Stimulated activated CD8-positive, alpha-beta memory T cell treated with anti-CD3 and anti-CD28 coated beads, Interleukin-2, amount 100 ng/mL, for 1 hour (primary cell): Measurements from ENCODE around the gene SLC22A2.
"Not testable (repeated sequence)": the region's sequence is repeated elsewhere in the genome, so short reads cannot be mapped to it uniquely, and the experiment has no call there.

Experiments used
- DNase-seq, 2 donors: peaks; one replicate each; pipeline ENCODE4 v3.0.0-alpha.2; 2020; ENCODE audit warnings: low read depth in 2 of 2

SLC22A2 gene

GRCh38 chr6:160248538-160248937 is 10.1 kb downstream of the SLC22A2 start:
- no peak for DNase-seq

DNA sequence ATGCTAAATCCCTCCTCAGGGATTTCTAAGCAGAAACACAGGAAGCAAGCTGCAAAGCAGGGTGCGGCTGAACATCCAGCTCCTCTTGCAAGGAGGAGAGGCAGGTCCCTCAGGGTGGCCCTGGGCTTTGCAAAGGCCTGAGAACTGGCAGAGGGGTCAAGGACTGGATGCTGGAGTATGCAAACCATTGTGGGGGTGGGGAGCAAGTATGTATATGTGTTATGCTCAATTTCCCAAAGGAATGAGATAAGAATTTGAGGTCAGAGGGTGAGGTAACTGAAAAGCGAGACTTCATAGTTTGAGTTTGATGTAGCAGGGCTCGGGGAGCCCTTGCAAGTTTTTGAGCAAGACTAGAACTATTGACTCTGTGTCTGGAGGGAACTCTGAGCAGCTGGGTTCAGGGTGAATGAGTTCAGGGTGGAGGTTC is 11.2 kb downstream of the SLC22A2 start:
- no peak for DNase-seq

DNA sequence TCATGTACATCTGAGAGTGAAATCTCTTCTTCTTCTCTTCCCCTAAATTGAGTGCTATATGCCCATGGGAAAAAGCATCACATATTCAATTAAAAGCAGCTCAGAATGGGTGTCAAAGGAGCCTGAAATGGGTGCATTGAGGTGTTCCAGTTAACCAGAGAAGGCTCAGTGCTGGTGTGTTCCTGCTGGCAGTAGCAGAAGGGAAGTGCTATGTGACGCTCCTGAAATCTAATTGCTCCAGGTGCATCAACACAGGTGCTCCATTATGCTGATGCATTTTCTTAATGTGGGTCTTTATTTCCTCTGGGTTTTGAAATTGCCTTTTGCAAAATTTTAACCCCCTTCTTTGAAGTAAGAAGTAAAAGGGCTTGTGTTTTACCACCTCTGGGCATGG is 17.9 kb downstream of the SLC22A2 start:
- DNase-seq = no peak

- DNase-seq = no peak
Observed at GRCh38 chr6:160239929-160240690, 18.5 kb downstream of the SLC22A2 start.

DNA sequence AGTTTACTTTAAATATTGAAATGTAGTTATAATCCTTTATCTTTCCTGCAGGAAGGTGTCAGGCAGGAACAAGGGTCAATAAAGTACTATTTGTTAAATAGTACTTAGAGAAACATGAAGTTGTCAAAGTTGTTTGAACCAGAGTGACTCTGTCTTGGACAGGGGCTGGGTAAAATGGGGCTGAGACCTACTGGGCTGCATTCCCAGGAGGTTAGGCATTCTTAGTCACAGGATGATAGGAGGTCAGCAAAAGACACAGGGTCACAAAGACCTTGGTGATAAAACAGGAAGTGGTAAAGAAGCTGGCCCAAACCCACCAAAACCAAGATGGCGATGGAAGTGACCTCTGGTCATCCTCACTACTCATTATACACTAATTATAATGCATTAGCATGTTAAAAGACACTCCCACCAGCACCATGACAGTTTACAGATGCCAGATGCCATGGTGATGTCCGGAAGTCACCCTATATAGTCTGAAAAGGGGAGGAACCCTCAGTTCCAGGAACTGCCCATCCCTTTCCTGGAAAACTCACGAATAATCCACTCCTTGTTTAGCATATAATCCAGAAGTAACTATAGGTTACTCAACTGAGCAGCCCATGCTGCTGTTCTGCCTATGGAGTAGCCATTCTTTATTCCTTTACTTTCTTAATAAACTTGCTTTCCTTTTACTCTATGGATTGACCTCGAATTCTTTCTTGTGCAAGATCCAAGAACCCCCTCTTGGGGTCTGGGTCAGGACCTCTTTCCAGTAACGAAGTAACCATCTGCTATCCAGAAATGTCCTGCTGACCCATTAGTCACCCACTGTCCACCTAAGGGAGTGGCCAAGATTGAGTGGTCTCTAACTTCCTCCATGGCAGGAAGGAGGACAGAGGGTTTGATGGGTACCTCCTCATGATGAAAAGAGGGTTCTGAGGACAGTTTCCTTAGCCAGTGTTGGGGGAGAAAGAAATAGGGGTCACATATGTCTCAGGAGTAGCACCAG is 19.6 kb downstream of the SLC22A2 start:
- DNase-seq = no peak

DNA sequence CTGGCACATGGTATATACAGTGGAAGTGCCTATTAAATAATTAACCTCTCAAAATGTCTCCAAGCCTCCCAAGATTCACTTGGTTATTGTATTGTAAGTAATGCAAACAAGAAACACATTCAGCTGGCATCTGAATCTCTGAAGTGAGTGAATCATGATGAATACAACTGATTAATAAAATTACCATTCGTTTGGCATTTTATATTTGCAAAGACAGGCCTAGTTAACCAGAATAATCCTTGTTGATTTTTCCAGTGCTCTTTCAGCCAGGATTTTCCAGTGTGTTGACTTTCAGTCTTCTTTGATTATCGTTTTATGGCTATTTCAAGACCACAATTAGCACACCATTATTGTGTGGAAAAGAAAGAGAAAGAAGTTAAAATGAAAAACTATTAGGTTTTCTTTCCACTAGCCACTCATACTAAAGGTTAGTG is 20.3 kb downstream of the SLC22A2 start:
- no peak for DNase-seq

- not testable (repeated sequence) for DNase-seq
Observed at GRCh38 chr6:160237597-160238275, 20.9 kb downstream of the SLC22A2 start.

DNA sequence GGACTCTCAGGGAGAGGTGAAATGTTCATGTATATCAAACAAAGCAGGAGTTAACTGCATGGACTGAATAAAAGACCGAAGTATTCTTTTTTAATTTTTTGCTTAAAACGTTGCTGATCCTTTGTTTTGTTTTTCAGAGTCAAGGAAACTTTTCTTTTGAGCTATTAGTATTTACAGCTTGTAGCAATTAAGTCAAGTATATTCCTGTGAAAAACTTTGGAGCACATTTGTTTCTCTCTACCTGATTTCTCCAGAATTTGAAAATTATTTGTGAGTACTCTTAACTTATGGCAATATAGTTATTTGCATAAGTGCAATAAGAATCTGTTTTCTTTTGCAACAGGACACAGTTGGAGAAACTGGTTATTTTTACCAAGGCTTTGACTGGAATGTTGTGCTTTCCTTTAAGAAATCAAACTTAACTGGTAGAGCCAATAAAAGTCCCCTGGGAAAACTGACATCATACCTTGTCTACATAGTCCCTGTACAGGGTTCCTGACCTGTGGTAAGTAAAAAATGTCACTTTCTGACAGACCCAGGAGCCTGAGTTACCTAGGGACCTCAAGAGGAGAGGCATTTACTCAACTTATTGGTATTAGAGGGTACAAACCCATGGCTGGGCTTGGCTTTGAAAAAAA is 22.3 kb downstream of the SLC22A2 start:
- DNase-seq = not testable (repeated sequence)

DNA sequence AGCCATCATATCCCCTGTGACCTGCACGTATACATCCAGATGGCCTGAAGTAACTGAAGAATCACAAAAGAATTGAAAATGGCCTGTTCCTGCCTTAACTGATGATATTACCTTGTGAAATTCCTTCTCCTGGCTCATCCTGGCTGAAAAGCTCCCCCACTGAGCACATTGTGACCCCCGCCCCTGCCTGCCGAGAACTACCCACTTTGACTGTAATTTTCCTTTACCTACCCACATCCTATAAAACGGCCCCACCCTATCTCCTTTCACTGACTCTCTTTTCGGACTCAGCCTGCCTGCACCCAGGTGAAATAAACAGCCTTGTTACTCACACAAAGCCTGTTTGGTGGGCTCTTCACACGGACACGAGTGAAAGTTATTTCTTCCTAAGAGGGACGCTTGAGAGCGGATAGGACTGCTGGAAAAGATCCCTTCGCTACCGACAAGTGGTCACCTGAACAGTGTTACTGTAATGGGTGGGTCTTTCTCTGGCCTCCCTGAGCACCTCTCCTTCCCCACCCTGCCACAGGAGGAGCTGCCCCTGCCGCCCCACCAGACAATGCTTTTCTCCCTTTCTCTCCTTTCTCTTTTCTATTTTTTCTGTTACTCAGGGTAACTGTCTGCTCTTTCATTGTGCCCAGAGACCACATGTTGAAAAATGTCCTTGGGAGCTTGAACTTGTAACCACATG is 24.5 kb downstream of the SLC22A2 start:
- DNase-seq = not testable (repeated sequence)

GRCh38 chr6:160227769-160228161 is 30.9 kb downstream of the SLC22A2 start:
- no peak for DNase-seq

DNA sequence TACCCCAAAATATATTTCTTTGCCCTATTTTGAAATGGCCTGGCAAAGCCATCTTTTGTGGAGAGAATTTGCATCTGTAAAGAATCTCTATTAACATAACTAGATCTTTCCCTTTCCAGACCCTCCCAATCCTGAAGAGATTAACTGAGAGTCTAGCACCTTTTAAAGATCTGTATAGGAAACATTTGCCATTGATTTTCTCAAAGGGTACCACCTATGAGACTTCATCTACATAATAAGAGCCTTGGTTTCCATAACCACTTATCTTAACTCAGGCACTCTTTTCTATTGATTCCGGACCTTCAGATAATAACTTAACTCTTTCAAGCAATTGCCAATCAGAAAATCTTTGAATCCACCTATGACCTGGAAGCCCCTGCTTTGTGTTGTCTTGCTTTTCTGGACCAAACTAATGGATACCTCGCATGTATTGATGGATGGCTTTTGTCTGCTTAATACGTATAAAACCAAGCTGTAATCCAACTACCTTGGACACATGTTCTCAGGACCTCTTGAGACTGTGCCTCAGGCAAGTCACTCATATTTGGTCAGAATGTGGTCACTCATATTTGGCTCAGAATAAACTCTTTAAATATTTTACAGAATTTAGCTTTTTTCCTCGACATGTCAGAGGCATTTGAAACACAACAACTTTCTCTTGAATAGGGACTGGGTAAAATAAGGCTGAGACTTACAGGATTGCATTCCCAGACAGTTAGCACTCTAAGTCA is 31.4 kb downstream of the SLC22A2 start:
- DNase-seq = no peak

DNA sequence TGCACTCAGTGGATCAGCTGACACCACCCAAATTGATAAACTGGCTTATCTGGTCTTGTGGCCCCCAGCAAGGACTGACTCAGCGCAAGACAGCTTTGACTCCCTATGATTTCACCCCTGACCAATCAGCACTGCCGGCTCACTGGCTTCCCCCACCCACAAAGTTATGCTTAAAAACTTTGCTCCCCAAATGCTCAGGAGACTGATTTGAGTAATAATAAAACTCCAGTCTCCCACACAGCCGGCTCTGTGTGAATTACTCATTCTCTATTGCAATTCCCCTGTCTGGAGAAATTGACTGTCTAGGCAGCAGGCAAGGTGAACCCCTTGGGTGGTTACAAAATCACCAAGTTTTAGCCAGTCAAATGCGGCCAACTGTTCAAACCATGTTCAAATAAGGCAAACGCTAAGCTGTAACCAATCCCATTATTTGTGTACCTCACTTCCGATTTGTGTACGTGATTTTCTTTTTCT is 32.5 kb downstream of the SLC22A2 start:
- no peak for DNase-seq

GRCh38 chr6:160224639-160225237 is 33.9 kb downstream of the SLC22A2 start:
- DNase-seq = no peak

GRCh38 chr6:160222491-160222890 is 36.1 kb downstream of the SLC22A2 start:
- DNase-seq = no peak

- no peak for DNase-seq
Observed at GRCh38 chr6:160221918-160222317, 36.7 kb downstream of the SLC22A2 start.

DNA sequence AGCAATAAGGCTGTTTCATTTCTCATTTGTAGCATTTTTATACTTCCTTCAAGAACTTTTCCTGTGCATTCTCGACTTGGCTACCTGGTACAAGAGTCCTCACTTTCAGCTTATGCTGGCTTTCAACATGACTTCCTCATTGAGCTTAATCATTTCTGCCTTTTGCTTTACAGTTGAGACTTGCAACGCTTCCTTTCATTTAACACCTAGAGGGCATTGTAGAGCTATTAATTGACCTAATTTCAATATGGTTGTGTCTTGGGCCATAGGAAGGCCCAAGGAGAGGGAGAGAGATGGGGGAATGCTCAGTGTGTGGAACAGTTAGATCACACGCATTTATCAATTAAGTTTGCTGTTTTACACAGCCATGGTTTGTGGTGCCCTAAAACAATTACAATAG is 37.2 kb downstream of the SLC22A2 start:
- DNase-seq = no peak

- DNase-seq = no peak
Observed at GRCh38 chr6:160218810-160219209, 39.8 kb downstream of the SLC22A2 start.

- no peak for DNase-seq
Observed at GRCh38 chr6:160217863-160218262, 40.8 kb downstream of the SLC22A2 start.

DNA sequence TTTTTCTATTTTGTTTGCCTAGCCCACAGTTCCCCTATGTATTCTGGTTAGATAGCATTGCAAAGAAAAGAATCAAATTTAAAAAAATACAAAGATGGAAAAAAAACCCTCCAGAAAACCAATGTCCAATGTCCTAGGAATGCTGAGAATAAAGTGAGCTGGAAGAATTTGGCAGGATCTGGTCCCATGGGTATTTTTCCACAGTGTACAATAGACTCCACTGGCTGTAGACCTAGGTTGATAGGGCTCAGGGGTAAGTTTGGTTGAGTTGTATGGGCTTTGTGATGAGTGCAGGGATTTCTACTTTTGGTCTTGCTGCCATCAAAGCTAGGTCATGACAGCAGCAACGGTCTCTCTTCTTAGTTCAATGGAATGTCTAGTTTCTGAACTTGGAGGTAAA is 41.5 kb downstream of the SLC22A2 start:
- DNase-seq = no peak

DNA sequence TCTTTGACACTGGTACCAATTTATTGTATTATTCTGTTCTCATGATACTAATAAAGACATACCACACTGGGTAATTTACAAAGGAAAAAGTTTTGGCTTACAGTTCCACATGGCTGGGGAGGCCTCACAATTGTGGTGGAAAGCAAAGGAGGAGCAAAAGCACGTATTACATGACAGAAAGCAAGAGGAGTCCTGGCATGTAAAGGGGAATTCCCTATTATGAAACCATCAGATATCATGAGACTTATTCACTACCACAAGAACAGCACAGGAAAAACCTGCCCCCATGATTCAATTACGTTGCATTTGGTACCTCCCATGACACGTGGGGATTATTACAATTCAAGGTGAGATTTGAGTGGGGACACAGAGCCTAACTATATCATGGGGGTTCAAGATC is 43.4 kb downstream of the SLC22A2 start:
- no peak for DNase-seq
